WTC11 (cell line): ENCODE results near the gene LRP1. TPM values are rescaled to one million over a fixed set of nuclear protein-coding genes. Genes with fewer than 3 reads are reported as not detected.

Source experiments
- ATAC-seq: fragments of 200-7000 bp; cut with Tn5 transposase; 2 replicates; pipeline ENCODE4 v1.10.0; 2021; ENCODE audit warnings: mild to moderate bottlenecking, moderate library complexity
- CTCF ChIA-PET: fragments of 300-600 bp; sonication (Branson Sonifier 250); formaldehyde crosslinking; loops from one replicate; lab custom pipeline; 2021; ENCODE audit warnings: antibody characterized with exemption; lab: Charles Lee
- POLR2A ChIA-PET: fragments of 350-600 bp; sonication (Branson Sonifier 250); formaldehyde crosslinking; loops from one replicate; lab custom pipeline; 2021; ENCODE audit warnings: antibody characterized with exemption; lab: Charles Lee
- DNase-seq: peaks from one replicate; pipeline ENCODE4 v3.0.0; 2021; ENCODE audit warnings: low spot score
- H3K27ac Mint-ChIP-seq: 2 replicates; pipeline ENCODE4 v1.8.0; 2021; ENCODE audit warnings: mixed read lengths
- H3K27me3 Mint-ChIP-seq: 2 replicates; pipeline ENCODE4 v1.8.0; 2021; ENCODE audit warnings: low read depth, mild to moderate bottlenecking, moderate library complexity, mixed read lengths
- H3K36me3 Mint-ChIP-seq: 2 replicates; pipeline ENCODE4 v1.8.0; 2021; ENCODE audit warnings: mixed read lengths
- H3K4me1 Mint-ChIP-seq: 2 replicates; pipeline ENCODE4 v1.8.0; 2022; ENCODE audit warnings: mixed read lengths
- H3K4me3 Mint-ChIP-seq: 2 replicates; pipeline ENCODE4 v1.8.0; 2021; ENCODE audit warnings: mild to moderate bottlenecking, moderate library complexity, mixed read lengths
- H3K9me3 Mint-ChIP-seq: 2 replicates; pipeline ENCODE4 v1.8.0; 2021; ENCODE audit warnings: mixed read lengths
- HMGA2 ChIP-seq: fragments of 250-450 bp; sonication (Bioruptor Pico); IDR thresholded peaks from 2 replicates; pipeline ENCODE4 v1.4.0; 2021; ENCODE audit warnings: mild to moderate bottlenecking, moderate library complexity
- MYBL2 ChIP-seq: sonication (generic); formaldehyde crosslinking; IDR thresholded peaks from 2 replicates; pipeline ENCODE4 v1.8.1; 2023; ENCODE audit warnings: mild to moderate bottlenecking, moderate library complexity, missing genetic modification reagents
- NR1H2 ChIP-seq: sonication (generic); formaldehyde crosslinking; IDR thresholded peaks from 2 replicates; pipeline ENCODE4 v1.9.0; 2021; ENCODE audit warnings: mild to moderate bottlenecking, moderate library complexity, missing genetic modification reagents
- SOX15 ChIP-seq: fragments of 250-450 bp; sonication (Bioruptor Pico); IDR thresholded peaks from 2 replicates; pipeline ENCODE4 v1.9.0; 2021; ENCODE audit warnings: mild to moderate bottlenecking
- ZBTB21 ChIP-seq: sonication (generic); formaldehyde crosslinking; IDR thresholded peaks from 2 replicates; pipeline ENCODE4 v1.8.1; 2023; ENCODE audit warnings: mild to moderate bottlenecking, missing genetic modification reagents, borderline replicate concordance
- ZNF219 ChIP-seq: sonication (generic); formaldehyde crosslinking; IDR thresholded peaks from 2 replicates; pipeline ENCODE4 v1.8.0; 2023; ENCODE audit warnings: missing genetic modification reagents, mild to moderate bottlenecking, borderline replicate concordance
- ZNF416 ChIP-seq: fragments of 250-450 bp; sonication (Bioruptor Pico); IDR thresholded peaks from 2 replicates; pipeline ENCODE4 v1.9.0; 2021; ENCODE audit warnings: mild to moderate bottlenecking, inconsistent platforms
- total RNA-seq: library from RNA; stranded (reverse); gene quantifications from 3 replicates; pipeline ENCODE4 v1.2.3, GENCODE V29; 2021
- TF ChIP-seq, protein P1 (sequence below): sonication (generic); formaldehyde crosslinking; IDR thresholded peaks from 2 replicates; pipeline ENCODE4 v1.8.0; 2023; ENCODE audit warnings: mild to moderate bottlenecking, missing genetic modification reagents
- TF ChIP-seq, protein P2 (sequence below): sonication (generic); formaldehyde crosslinking; IDR thresholded peaks from 2 replicates; pipeline ENCODE4 v1.8.1; 2023; ENCODE audit warnings: mild to moderate bottlenecking, missing genetic modification reagents
- TF ChIP-seq, protein P3 (sequence below): fragments of 250-450 bp; sonication (Bioruptor Pico); IDR thresholded peaks from 2 replicates; pipeline ENCODE4 v1.9.0; 2021; ENCODE audit warnings: mild to moderate bottlenecking, borderline replicate concordance
- TF ChIP-seq, protein P4 (sequence below): fragments of 250-450 bp; sonication (Bioruptor Pico); IDR thresholded peaks from 2 replicates; pipeline ENCODE4 v1.9.0; 2021; ENCODE audit warnings: mild to moderate bottlenecking
- TF ChIP-seq, protein P5 (sequence below): sonication (generic); formaldehyde crosslinking; IDR thresholded peaks from 2 replicates; pipeline ENCODE4 v1.8.1; 2023; ENCODE audit warnings: mild to moderate bottlenecking, missing genetic modification reagents, borderline replicate concordance
- TF ChIP-seq, protein P6 (sequence below): fragments of 250-450 bp; sonication (Bioruptor Pico); IDR thresholded peaks from 2 replicates; pipeline ENCODE4 v1.8.0; 2021; ENCODE audit warnings: mild to moderate bottlenecking

Gene LRP1
- total RNA-seq, 1 experiment from 2014 or later: 120 TPM

DNA sequence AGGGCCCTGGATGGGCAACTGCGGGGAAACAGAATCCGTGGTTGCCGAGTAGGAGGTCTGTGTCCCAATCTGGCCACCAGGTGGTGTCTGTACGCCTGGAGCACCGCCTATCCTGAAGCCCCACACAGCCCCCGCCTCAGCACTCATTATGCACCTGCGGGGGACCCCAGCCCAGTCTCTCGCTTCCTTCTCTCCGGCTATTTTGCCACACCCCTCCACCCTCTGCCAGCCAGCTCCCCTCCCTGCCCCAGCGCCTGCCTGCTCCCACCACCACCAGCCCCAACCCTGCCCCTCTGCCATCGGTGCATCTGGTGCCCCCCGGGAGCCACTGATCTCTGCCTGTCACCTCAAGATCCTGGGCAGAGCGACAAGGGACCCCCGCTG is 86.1 kb downstream of the LRP1 start (continued):
- TF ChIP-seq, protein P1, sequence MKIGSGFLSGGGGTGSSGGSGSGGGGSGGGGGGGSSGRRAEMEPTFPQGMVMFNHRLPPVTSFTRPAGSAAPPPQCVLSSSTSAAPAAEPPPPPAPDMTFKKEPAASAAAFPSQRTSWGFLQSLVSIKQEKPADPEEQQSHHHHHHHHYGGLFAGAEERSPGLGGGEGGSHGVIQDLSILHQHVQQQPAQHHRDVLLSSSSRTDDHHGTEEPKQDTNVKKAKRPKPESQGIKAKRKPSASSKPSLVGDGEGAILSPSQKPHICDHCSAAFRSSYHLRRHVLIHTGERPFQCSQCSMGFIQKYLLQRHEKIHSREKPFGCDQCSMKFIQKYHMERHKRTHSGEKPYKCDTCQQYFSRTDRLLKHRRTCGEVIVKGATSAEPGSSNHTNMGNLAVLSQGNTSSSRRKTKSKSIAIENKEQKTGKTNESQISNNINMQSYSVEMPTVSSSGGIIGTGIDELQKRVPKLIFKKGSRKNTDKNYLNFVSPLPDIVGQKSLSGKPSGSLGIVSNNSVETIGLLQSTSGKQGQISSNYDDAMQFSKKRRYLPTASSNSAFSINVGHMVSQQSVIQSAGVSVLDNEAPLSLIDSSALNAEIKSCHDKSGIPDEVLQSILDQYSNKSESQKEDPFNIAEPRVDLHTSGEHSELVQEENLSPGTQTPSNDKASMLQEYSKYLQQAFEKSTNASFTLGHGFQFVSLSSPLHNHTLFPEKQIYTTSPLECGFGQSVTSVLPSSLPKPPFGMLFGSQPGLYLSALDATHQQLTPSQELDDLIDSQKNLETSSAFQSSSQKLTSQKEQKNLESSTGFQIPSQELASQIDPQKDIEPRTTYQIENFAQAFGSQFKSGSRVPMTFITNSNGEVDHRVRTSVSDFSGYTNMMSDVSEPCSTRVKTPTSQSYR (CRISPR knock-in tag): no peak
- TF ChIP-seq ZNF219 (CRISPR knock-in tag): no peak
- TF ChIP-seq SOX15 (CRISPR knock-in tag): no peak
- no peak for TF ChIP-seq ZNF416 (CRISPR knock-in tag)
- TF ChIP-seq ZBTB21: no peak
- TF ChIP-seq, protein P2, sequence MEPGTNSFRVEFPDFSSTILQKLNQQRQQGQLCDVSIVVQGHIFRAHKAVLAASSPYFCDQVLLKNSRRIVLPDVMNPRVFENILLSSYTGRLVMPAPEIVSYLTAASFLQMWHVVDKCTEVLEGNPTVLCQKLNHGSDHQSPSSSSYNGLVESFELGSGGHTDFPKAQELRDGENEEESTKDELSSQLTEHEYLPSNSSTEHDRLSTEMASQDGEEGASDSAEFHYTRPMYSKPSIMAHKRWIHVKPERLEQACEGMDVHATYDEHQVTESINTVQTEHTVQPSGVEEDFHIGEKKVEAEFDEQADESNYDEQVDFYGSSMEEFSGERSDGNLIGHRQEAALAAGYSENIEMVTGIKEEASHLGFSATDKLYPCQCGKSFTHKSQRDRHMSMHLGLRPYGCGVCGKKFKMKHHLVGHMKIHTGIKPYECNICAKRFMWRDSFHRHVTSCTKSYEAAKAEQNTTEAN (CRISPR knock-in tag): 0 out of 2 replicates have a peak, but pooled peaks have one; percentile 30

DNA sequence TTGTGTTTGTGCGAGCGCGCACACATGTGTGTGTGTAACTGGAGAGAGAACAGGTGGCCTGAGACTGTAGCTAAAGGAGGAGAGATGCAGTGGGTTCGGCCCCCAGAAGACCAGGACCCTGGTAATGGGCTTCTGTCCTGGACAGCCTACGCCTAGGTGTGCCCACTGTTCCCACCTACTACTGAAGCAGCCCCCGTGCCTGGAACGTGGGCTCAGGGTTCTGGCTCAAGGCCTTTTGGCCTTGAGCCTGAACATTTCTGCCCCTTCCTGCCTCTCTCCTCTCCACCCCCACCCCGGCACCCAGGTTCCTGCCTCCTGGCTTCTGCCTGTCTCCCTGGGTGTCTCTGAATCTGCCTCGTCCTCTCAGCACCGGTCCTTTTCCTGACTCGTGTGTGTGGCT is 86.8 kb downstream of the LRP1 start:
- DNase-seq: no peak
- Mint-ChIP-seq H3K4me3 (peak overlapping the region; percentile 21; the same call in 1 of the 2 replicates), H3K27ac (no peak overlapping the region), H3K9me3 (no peaks in the 10 kb centered on the region), H3K36me3 (peaks cover 2% of the 10 kb centered on the region; the same call in 1 of the 2 replicates), H3K4me1 (peaks cover 42% of the 10 kb centered on the region), H3K27me3 (peaks cover 63% of the 10 kb centered on the region)
- no peak for ATAC-seq
- CTCF ChIA-PET: interaction anchor here (1.3 to 8.5 kb wide), 10 partner anchors 9 to 241 kb away, joined by 4 to 415 read pairs (median 20); partner anchors contain the start of genes INHBE, LRP1 and SHMT2
- TF ChIP-seq NR1H2: no peak
- TF ChIP-seq, protein P3, sequence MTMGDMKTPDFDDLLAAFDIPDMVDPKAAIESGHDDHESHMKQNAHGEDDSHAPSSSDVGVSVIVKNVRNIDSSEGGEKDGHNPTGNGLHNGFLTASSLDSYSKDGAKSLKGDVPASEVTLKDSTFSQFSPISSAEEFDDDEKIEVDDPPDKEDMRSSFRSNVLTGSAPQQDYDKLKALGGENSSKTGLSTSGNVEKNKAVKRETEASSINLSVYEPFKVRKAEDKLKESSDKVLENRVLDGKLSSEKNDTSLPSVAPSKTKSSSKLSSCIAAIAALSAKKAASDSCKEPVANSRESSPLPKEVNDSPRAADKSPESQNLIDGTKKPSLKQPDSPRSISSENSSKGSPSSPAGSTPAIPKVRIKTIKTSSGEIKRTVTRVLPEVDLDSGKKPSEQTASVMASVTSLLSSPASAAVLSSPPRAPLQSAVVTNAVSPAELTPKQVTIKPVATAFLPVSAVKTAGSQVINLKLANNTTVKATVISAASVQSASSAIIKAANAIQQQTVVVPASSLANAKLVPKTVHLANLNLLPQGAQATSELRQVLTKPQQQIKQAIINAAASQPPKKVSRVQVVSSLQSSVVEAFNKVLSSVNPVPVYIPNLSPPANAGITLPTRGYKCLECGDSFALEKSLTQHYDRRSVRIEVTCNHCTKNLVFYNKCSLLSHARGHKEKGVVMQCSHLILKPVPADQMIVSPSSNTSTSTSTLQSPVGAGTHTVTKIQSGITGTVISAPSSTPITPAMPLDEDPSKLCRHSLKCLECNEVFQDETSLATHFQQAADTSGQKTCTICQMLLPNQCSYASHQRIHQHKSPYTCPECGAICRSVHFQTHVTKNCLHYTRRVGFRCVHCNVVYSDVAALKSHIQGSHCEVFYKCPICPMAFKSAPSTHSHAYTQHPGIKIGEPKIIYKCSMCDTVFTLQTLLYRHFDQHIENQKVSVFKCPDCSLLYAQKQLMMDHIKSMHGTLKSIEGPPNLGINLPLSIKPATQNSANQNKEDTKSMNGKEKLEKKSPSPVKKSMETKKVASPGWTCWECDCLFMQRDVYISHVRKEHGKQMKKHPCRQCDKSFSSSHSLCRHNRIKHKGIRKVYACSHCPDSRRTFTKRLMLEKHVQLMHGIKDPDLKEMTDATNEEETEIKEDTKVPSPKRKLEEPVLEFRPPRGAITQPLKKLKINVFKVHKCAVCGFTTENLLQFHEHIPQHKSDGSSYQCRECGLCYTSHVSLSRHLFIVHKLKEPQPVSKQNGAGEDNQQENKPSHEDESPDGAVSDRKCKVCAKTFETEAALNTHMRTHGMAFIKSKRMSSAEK: no peak
- TF ChIP-seq, protein P4, sequence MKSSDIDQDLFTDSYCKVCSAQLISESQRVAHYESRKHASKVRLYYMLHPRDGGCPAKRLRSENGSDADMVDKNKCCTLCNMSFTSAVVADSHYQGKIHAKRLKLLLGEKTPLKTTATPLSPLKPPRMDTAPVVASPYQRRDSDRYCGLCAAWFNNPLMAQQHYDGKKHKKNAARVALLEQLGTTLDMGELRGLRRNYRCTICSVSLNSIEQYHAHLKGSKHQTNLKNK: no peak
- POLR2A ChIA-PET: interaction anchor here (1.0 to 2.4 kb wide), 8 partner anchors 15 to 240 kb away, joined by 3 to 17 read pairs (median 8); partner anchors contain the start of genes INHBE and SHMT2

DNA sequence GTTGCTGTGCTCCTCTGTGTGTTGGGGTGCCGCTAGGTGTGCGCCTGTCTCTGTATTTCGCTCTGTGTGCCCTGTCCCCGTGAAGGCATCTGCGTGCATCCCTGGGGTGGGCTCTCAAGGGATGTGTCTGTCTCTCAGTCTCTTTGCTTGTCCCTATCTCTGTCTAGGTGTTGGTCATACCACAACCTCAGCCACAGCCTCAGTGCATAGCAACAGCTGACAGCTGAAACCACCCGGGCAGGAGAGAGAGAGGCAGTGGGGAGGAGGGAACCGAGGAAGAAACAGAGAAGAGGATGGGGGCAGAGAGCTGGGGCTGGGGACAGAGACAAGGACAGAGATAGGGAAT is 87.4 kb downstream of the LRP1 start:
- H3K4me1 Mint-ChIP-seq: peaks cover 45% of the 10 kb centered on the region
- CTCF ChIA-PET: interaction anchor here (1.3 to 8.5 kb wide), 5 partner anchors 10 to 87 kb away, joined by 4 to 415 read pairs (median 71); partner anchors contain the start of genes LRP1 and SHMT2
- POLR2A ChIA-PET: interaction anchor here (1.2 to 2.2 kb wide), 3 partner anchors 14 to 27 kb away, joined by 7 to 9 read pairs (median 8); partner anchors contain the start of gene SHMT2
- peak overlapping the region; percentile 58 for H3K4me3 Mint-ChIP-seq
- no peaks in the 10 kb centered on the region for H3K9me3 Mint-ChIP-seq
- H3K36me3 Mint-ChIP-seq: no peaks in the 10 kb centered on the region; the same call in 1 of the 2 replicates
- H3K27ac Mint-ChIP-seq: no peak overlapping the region
- ATAC-seq (no peak), DNase-seq (no peak)
- peaks cover 66% of the 10 kb centered on the region for H3K27me3 Mint-ChIP-seq
- TF ChIP-seq, protein P5, sequence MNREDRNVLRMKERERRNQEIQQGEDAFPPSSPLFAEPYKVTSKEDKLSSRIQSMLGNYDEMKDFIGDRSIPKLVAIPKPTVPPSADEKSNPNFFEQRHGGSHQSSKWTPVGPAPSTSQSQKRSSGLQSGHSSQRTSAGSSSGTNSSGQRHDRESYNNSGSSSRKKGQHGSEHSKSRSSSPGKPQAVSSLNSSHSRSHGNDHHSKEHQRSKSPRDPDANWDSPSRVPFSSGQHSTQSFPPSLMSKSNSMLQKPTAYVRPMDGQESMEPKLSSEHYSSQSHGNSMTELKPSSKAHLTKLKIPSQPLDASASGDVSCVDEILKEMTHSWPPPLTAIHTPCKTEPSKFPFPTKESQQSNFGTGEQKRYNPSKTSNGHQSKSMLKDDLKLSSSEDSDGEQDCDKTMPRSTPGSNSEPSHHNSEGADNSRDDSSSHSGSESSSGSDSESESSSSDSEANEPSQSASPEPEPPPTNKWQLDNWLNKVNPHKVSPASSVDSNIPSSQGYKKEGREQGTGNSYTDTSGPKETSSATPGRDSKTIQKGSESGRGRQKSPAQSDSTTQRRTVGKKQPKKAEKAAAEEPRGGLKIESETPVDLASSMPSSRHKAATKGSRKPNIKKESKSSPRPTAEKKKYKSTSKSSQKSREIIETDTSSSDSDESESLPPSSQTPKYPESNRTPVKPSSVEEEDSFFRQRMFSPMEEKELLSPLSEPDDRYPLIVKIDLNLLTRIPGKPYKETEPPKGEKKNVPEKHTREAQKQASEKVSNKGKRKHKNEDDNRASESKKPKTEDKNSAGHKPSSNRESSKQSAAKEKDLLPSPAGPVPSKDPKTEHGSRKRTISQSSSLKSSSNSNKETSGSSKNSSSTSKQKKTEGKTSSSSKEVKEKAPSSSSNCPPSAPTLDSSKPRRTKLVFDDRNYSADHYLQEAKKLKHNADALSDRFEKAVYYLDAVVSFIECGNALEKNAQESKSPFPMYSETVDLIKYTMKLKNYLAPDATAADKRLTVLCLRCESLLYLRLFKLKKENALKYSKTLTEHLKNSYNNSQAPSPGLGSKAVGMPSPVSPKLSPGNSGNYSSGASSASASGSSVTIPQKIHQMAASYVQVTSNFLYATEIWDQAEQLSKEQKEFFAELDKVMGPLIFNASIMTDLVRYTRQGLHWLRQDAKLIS: no peak
- TF ChIP-seq, protein P6, sequence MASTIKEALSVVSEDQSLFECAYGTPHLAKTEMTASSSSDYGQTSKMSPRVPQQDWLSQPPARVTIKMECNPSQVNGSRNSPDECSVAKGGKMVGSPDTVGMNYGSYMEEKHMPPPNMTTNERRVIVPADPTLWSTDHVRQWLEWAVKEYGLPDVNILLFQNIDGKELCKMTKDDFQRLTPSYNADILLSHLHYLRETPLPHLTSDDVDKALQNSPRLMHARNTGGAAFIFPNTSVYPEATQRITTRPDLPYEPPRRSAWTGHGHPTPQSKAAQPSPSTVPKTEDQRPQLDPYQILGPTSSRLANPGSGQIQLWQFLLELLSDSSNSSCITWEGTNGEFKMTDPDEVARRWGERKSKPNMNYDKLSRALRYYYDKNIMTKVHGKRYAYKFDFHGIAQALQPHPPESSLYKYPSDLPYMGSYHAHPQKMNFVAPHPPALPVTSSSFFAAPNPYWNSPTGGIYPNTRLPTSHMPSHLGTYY: no peak
- TF ChIP-seq MYBL2 (CRISPR knock-in tag): no peak
- TF ChIP-seq, protein P3: no peak
- no peak for TF ChIP-seq HMGA2 (CRISPR knock-in tag)
